ENCODE measurements around the gene AKAP7. TPM values are rescaled to one million over a fixed set of nuclear protein-coding genes. Genes with fewer than 3 reads are reported as not detected.

The AKAP7 gene
- polyA plus RNA-seq, 3 donors: 2.4 to 4.9 (median 3.4) TPM

- no peak for TF ChIP-seq CTCF (IDR thresholded peaks at IDR 0.05)
- intact Hi-C loops (cut with micrococcal nuclease): no loop called here
Observed at GRCh38 chr6:131285548-131285947, 150.3 kb downstream of the AKAP7 start.

GRCh38 chr6:131286469-131287040 is 151.3 kb downstream of the AKAP7 start:
- Mint-ChIP-seq H3K27ac (no peak overlapping the region), H3K4me3 (no peak overlapping the region), H3K36me3 (peaks cover 8 to 9% of the 10 kb centered on the region in 2 donors), H3K4me1 (peaks cover 8% of the 10 kb centered on the region), H3K27me3 (ENCODE audit: low read depth in 3 of 3) (no peaks in the 10 kb centered on the region), H3K9me3 (no peaks in the 10 kb centered on the region)
- Histone ChIP-seq H3K4me3 (replicated peaks in 1 of 3; ENCODE audit: low read depth in 2 of 3, low read length in 3 of 3) (no peak overlapping the region), H2AFZ (ENCODE audit: insufficient read depth, low read depth, low read length, poor library complexity, severe bottlenecking) (no peak overlapping the region), H3K9ac (ENCODE audit: insufficient read depth, low read length, poor library complexity, severe bottlenecking) (no peak overlapping the region), H3K79me2 (ENCODE audit: insufficient read depth, low read length) (no peaks in the 10 kb centered on the region), H3K36me3 (replicated peaks in 1 of 2; ENCODE audit: control insufficient read depth in 1 of 2, insufficient read depth in 2 of 2, low read length in 2 of 2) (no peaks in the 10 kb centered on the region), H3K9me3 (replicated peaks in 1 of 2; ENCODE audit: control insufficient read depth in 1 of 2, insufficient read depth in 1 of 2, low read length in 2 of 2) (no peaks in the 10 kb centered on the region), H4K20me1 (ENCODE audit: insufficient read depth, low read length) (no peaks in the 10 kb centered on the region), H3K4me2 (replicated peaks; ENCODE audit: extremely low read depth, low read length, poor library complexity, severe bottlenecking) (no peak overlapping the region), H3K27me3 (ENCODE audit: control insufficient read depth in 2 of 2, insufficient read depth in 2 of 2, low read length in 2 of 2) (no peaks in the 10 kb centered on the region), H3K4me1 (ENCODE audit: control insufficient read depth in 1 of 2, insufficient read depth in 2 of 2, low read length in 2 of 2) (peaks cover 4 to 5% of the 10 kb centered on the region in 2 donors), H3K27ac (ENCODE audit: low read depth in 1 of 2, low read length in 2 of 2) (no peak overlapping the region)
- TF ChIP-seq CTCF (IDR thresholded peaks at IDR 0.05): no peak
- WGBS (ENCODE audit: insufficient coverage): no CpG with 5 or more reads among the region's 2 CpGs
- intact Hi-C loops (cut with micrococcal nuclease): no loop called here
- DNase-seq: no peak

More at GRCh38 chr6:131285548-131285947, 150.3 kb downstream of the AKAP7 start:
- Mint-ChIP-seq H3K9me3 (no peaks in the 10 kb centered on the region), H3K36me3 (peaks cover 8 to 9% of the 10 kb centered on the region in 2 donors), H3K4me1 (peaks cover 16% of the 10 kb centered on the region), H3K27me3 (ENCODE audit: low read depth in 3 of 3) (no peaks in the 10 kb centered on the region), H3K4me3 (no peak overlapping the region), H3K27ac (no peak overlapping the region)
- Histone ChIP-seq H3K9me3 (replicated peaks in 1 of 2; ENCODE audit: control insufficient read depth in 1 of 2, insufficient read depth in 1 of 2, low read length in 2 of 2) (no peaks in the 10 kb centered on the region), H3K27me3 (ENCODE audit: control insufficient read depth in 2 of 2, insufficient read depth in 2 of 2, low read length in 2 of 2) (no peaks in the 10 kb centered on the region), H3K36me3 (replicated peaks in 1 of 2; ENCODE audit: control insufficient read depth in 1 of 2, insufficient read depth in 2 of 2, low read length in 2 of 2) (no peaks in the 10 kb centered on the region), H3K4me1 (ENCODE audit: control insufficient read depth in 1 of 2, insufficient read depth in 2 of 2, low read length in 2 of 2) (peaks cover 11% of the 10 kb centered on the region in 2 donors), H3K4me3 (replicated peaks in 1 of 3; ENCODE audit: low read depth in 2 of 3, low read length in 3 of 3) (no peak overlapping the region), H2AFZ (ENCODE audit: insufficient read depth, low read depth, low read length, poor library complexity, severe bottlenecking) (no peak overlapping the region), H3K79me2 (ENCODE audit: insufficient read depth, low read length) (no peaks in the 10 kb centered on the region), H3K27ac (ENCODE audit: low read depth in 1 of 2, low read length in 2 of 2) (no peak overlapping the region), H3K4me2 (replicated peaks; ENCODE audit: extremely low read depth, low read length, poor library complexity, severe bottlenecking) (no peak overlapping the region), H4K20me1 (ENCODE audit: insufficient read depth, low read length) (no peaks in the 10 kb centered on the region), H3K9ac (ENCODE audit: insufficient read depth, low read length, poor library complexity, severe bottlenecking) (no peak overlapping the region)
- no CpG with 5 or more reads among the region's 1 CpG for WGBS (ENCODE audit: insufficient coverage)
- DNase-seq: no peak

All from CD14-positive monocyte (primary cell).